GM12865 (cell line): ENCODE results near the gene CDH24.

Source experiments
- DNase-seq: peaks from one replicate; pipeline ENCODE4 v3.0.0; 2010; ENCODE audit warnings: low read depth
- H3K4me3 ChIP-seq: 2 replicates; pipeline ENCODE4 v1.5.1; 2011; ENCODE audit warnings: mild to moderate bottlenecking, low read depth, low read length, control low read depth
- CTCF ChIP-seq: IDR thresholded peaks from 2 replicates; pipeline ENCODE4 v1.5.1; 2011; ENCODE audit warnings: low read length, control low read depth, low read depth, inconsistent platforms; ENCODE audit not compliant: insufficient read depth; ENCODE audit errors: missing control alignments

The CDH24 gene

GRCh38 chr14:23102801-23103200 is 45.5 kb upstream of the CDH24 start:
- H3K4me3 ChIP-seq: no peak overlapping the region
- no peak for TF ChIP-seq CTCF
- no peak for DNase-seq

- H3K4me3 ChIP-seq: no peak overlapping the region
- DNase-seq: no peak
- TF ChIP-seq CTCF: no peak
Observed at GRCh38 chr14:23101986-23102625, 44.8 kb upstream of the CDH24 start.

GRCh38 chr14:23101213-23101970 is 44.1 kb upstream of the CDH24 start:
- no peak for TF ChIP-seq CTCF
- H3K4me3 ChIP-seq: no peak overlapping the region
- no peak for DNase-seq

- H3K4me3 ChIP-seq: no peak overlapping the region
- no peak for TF ChIP-seq CTCF
- DNase-seq: no peak
Observed at GRCh38 chr14:23099212-23099861, 42.0 kb upstream of the CDH24 start.

- no peak for TF ChIP-seq CTCF
- H3K4me3 ChIP-seq: no peak overlapping the region
- no peak for DNase-seq
Observed at GRCh38 chr14:23097786-23098185, 40.5 kb upstream of the CDH24 start.

GRCh38 chr14:23095196-23096108 is 38.1 kb upstream of the CDH24 start, which contains the start of gene C14orf119:
C14orf119 (plus strand) TSS chr14:23095505; CDS start chr14:23097659, 2,154 bp downstream.
- no peak for TF ChIP-seq CTCF
- peak; percentile 99 for DNase-seq

More at GRCh38 chr14:23095196-23096108, 38.1 kb upstream of the CDH24 start, which contains the start of gene C14orf119:
- peak within 1 kb of the TSS; percentile 95 for H3K4me3 ChIP-seq
